Fibroblast of pulmonary artery (primary cell): ENCODE data around the gene NCF4.

Source experiments
- DNase-seq: peaks from one replicate; pipeline ENCODE4 v3.0.0-alpha.2; 2010; ENCODE audit warnings: low read depth
- H3K4me3 ChIP-seq: replicated peaks from 2 replicates; pipeline ENCODE4 v1.5.1; 2011; ENCODE audit warnings: low read depth, mild to moderate bottlenecking, control low read depth, low read length, moderate library complexity
- CTCF ChIP-seq: IDR thresholded peaks from 2 replicates; pipeline ENCODE4 v1.5.1; 2011; ENCODE audit warnings: mild to moderate bottlenecking, control low read depth, low read length, inconsistent platforms; ENCODE audit errors: missing control alignments

The NCF4 gene

DNA sequence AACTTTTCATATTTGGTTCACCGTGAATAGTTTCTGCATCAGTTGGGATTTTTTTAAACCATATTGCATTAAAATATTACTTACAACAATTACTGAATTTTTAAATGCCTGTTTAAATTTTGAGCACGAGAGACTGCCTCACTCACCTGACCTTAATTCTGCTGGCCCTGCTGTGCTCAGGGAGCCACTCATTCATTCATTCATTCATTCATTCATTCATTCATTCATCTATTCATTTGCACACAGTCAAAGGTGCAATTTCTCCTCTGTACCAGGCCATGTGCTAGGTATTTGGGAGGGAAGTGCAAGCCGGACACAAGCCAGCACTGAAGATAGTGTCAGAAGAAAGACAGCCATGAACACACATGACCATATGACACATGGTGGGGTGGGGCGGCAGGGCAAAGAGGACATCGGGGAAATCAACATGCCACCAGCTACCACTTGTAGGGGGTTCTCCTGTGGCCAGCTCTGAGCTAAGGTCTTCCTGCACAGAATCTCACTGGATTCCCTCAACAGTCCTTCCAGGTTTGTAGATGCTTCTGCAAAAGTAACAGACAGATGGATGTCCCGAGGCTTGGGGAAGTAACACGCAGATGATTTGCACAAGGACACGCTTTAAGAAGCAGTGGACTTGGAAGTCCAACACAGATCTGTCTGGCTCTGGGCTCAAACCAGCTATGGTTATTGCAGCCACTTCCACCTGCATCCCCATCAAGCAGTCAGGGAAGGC is 52.1 kb downstream of the NCF4 start:
- DNase-seq = no peak
- no peak for TF ChIP-seq CTCF

DNA sequence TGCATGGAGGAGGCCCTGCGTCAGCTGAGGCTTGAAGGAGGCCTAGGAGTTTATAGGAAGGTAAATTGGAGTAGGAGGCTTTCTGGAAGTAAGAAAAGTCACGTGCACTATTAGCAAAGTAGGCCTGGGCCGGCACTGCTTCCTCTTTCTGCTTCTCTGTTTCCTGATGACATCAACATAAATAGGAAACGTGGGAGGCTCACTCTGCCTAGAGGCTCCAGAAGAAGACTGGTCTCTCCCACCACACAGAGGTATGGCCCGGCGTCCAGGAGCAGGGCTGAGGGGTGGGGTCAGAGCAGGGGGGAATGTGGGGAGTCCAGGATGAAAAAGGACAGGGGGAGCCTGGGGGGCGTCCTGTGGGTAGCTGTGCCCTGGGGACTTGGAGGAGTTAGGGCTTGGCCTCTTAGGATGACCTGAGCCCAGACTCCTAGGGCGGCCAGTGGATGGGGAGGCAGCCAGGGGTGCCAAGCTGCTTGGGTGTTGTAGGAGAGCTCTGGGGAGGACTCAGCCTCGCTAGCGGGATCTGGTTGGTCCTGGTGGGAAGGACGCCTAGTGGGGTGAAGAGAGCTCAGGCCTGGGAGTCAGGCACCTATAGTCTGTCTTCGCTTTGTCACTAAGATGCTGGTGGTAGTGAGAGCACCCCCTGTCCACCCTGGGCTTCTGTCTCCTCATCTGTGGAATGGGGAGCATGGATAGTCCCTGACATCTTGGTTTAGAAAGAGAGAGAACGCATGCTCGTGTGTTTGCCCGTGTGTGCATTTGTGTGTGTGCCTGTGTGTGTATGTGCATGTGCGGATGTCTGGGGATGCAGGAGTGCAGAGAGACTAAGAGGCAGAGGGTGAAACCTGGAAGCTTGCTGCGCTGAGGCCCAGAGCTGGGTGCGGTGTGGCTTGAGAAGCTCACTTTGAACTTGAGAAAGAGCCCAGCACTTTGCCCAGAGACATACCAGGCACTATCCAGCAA is 52.9 kb downstream of the NCF4 start, which contains the start of gene CSF2RB:
Gene CSF2RB (plus strand): TSS at position 202 of the 963 bp plus-strand sequence. CDS start 8,580 bp downstream, outside the sequence.
- TF ChIP-seq CTCF = no peak
- no peak within 1 kb of the TSS for H3K4me3 ChIP-seq
- DNase-seq = peak; percentile 45

More for the DNA sequence above, 52.1 kb downstream of the NCF4 start:
- H3K4me3 ChIP-seq = no peak overlapping the region

- no peak for TF ChIP-seq CTCF
- H3K4me3 ChIP-seq = no peak overlapping the region
- no peak for DNase-seq
These were observed 53.6 kb downstream of the NCF4 start for GRCh38 chr22:36914390-36914752.

- DNase-seq = no peak
- TF ChIP-seq CTCF = no peak
- no peak overlapping the region for H3K4me3 ChIP-seq
These were observed 55.2 kb downstream of the NCF4 start for GRCh38 chr22:36916034-36916433.

DNA sequence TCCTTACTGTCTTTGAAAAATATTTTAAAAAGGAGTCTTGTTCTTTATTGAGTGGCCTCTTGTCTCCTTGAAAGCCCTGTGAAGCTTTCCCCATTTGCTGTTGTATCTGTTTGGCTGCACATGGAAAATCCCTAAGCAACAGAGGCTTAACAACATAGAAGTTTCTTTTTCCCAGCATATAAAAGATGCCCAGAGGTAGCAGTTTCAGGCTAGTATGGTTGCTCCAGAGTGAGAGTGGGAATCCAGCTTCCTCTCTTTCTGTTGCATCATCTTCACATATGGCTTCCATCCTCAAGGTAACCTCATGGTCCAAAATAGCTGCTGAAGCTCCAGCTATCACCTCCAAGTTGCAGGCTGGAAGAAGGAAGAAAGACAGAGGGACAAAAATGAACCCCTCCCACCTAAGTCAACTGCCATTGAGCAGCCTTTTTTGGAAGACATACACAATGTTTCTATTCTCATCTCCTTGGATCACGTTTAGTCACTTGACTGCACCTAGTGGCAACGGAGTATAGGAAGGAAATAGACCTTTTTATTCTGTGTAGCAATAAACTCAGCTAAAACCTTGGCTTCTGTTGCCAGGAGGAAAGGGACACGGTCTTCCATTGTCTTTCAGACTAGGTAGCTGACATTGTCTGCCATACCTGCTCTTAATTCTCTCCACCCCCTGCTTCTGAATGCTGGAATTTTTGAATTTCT is 57.9 kb downstream of the NCF4 start:
- DNase-seq = no peak
- TF ChIP-seq CTCF = no peak
- no peak overlapping the region for H3K4me3 ChIP-seq

DNA sequence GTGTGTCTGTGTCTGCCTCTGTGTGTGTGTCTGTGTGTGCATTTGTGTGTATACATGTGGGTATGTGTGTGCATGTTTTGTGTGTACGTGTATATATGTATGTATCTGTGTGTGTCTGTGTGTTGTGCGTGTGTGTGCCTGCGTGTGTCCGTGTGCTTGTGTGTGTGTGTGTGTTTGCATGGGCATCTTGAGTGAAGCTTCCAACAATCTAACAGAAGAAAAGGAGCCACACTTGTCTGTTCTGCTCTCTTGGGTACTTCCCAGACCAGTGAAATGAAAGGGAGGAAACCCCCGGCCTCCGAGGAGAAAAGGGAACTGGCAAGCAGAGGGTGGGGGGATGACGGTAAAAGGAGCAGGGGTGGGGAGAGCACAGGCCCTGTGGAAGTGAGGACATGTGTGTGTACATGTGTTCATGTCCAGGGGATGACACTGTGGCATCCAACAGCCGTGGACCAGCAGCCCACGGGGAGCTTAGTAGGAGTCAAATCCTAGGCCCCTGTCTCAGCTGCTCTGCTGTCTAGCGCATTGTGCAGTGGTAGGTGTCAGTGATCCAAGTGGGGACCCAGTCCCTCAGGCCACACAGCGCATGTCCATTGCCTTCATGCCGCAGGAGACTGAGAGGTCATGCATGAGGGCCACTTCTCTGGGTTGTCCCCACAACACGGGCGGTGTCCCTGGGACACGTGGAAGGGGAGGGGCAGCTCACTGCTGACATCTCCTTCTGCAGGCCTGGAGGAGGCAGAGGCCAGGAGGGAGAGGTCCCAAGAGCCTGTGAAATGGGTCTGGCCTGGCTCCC is 60.7 kb downstream of the NCF4 start:
- H3K4me3 ChIP-seq = no peak overlapping the region
- DNase-seq = no peak
- TF ChIP-seq CTCF = no peak
